Right lobe of liver (tissue), 6 donors: Measurements from ENCODE around the gene RPS6KL1. TPM values are rescaled to one million over a fixed set of nuclear protein-coding genes. Genes with fewer than 3 reads are reported as not detected.
A peak's percentile ranks its signal among the peaks of the same experiment; 100 is the strongest.

ENCODE experiments used
- ATAC-seq, 4 donors: fragments of 200-7000 bp; cut with Tn5 transposase; one replicate each; pipeline ENCODE4 v1.9.1; 2020; ENCODE audit warnings: mild to moderate bottlenecking in 4 of 4, moderate library complexity in 4 of 4
- DNase-seq, 3 donors: peaks; one replicate each; pipeline ENCODE4 v3.0.0-alpha.2; 2020
- H3K27ac ChIP-seq, 3 donors: fragments of 200-600 bp; one replicate each; pipeline ENCODE4 v1.8.0; 2022
- H3K27me3 ChIP-seq, 2 donors: fragments of 200-600 bp; one replicate each; pipeline ENCODE4 v1.8.0; 2022
- H3K36me3 ChIP-seq, 4 donors: fragments of 200-600 bp; sonication (generic) in 1 of 4; one replicate each; pipeline versions ENCODE4 v1.5.1 to v1.8.0; 2017 to 2022; ENCODE audit warnings: control low read depth in 1 of 4
- H3K4me1 ChIP-seq, 4 donors: fragments of 200-600 bp; sonication (generic) in 1 of 4; one replicate each; pipeline versions ENCODE4 v1.5.1 to v1.8.0; 2017 to 2022; ENCODE audit warnings: control low read depth in 1 of 4
- H3K4me3 ChIP-seq, 3 donors: fragments of 200-600 bp; one replicate each; pipeline ENCODE4 v1.8.0; 2022
- H3K9me3 ChIP-seq, 4 donors: fragments of 200-600 bp; sonication (generic) in 1 of 4; one replicate each; pipeline versions ENCODE4 v1.5.1 to v1.8.0; 2017 to 2022; ENCODE audit warnings: control low read depth in 1 of 4
- POLR2A ChIP-seq: fragments of 450-650 bp; IDR thresholded peaks from one replicate; pipeline ENCODE4 v1.6.1; 2017; ENCODE audit warnings: antibody characterized with exemption, mild to moderate bottlenecking
- WGBS: methylation state at CpG from one replicate; pipeline ENCODE4 v1.1.6; 2018; ENCODE audit warnings: low coverage, low lambda C conversion rate; ENCODE audit not compliant: insufficient coverage; ENCODE audit errors: missing lambda C conversion rate; 5-methylcytosine and 5-hydroxymethylcytosine counted together
- intact Hi-C, 2 donors: fragments of 100-400 bp; cut with DNase I; formaldehyde crosslinking; loops; one replicate each; pipeline versions ENCODE4 v1.11.2 to v1.14.1; 2022
- total RNA-seq, 6 experiments: library from RNA; depleted of rRNA in 2 of 6; stranded (reverse); fragments of >200 nt in 2 of 6; fragmentation: NEBNext Ultra II Directional in 3 of 6; extraction: Animal tissue kit (Norgen Biotek cat#: 25700) in 3 of 6; gene quantifications; one replicate each; pipeline versions ENCODE4 v1.1.0 to v1.2.4, GENCODE V29; 2016 to 2023
- TF ChIP-seq, protein P1 (sequence below), 4 donors: fragments of 200-600 bp in 3 of 4; fragments of 450-650 bp in 1 of 4; IDR thresholded peaks; one replicate each; pipeline versions ENCODE4 v1.5.1 to v1.8.0; 2016 to 2022; ENCODE audit warnings: antibody characterized with exemption in 4 of 4, mild to moderate bottlenecking in 2 of 4
- donor health status: DM: no; HTN: yes; CAD: no.
- donor health status: DM: no; HTN: no; CAD: no.
- donor health status: DM: no; HTN: no; CAD: no.
- donor health status: DM: no; HTN: yes; CAD: no.
- donor health status: DM: no; HTN: yes; CAD: no.

RPS6KL1 gene
- total RNA-seq, 6 experiments from 2014 or later: 3.9 to 7.9 (median 4.9) TPM

DNA sequence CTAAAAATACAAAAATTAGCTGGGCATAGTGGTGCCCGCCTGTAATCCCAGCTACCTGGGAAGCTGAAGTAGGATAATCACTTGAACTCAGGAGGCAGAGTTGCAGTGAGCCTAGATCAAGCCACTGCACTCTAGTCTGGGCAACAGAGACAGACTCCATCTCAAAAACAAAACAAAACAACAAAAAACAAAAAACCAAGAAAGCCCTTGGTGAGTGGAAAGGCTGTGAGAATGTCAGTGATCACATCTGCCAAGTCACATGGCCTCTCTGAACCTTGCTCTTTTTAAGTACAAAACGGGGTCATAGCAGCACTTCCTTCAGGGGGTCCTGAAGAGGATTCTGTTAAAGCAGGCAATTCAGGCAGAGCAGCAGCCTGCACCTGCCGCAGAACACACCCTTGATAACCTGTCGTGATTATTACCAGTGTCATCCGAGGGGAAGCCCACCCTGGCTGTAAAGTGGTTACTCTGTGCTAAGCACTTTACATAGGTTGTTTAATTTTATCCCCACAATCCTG is 9.6 kb downstream of the RPS6KL1 start:
- peak in 1 of 4 donors; percentile 18 for ATAC-seq
- 34% methylated on average over 3 of the region's 5 CpGs for WGBS

DNA sequence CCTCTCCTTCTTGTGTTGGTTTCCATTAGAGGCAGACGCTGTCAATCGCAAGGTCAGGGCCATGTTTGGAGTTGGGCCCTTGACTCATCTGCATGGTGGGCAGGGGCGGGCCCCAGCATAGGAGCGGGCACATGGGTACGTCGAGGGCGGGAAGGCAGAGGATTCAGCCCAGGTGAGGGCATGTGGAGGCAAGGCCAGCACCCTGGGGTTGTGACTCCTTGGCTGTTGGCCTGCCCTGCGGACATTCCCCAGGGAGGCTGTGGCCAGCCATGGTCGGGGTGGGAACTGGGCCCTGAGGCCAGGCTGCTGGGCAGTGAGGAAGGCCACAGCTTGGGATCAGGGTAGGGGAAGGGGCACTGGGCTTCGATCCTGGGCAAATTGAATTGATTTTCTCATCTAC is 10.3 kb downstream of the RPS6KL1 start:
- no peaks in the 10 kb centered on the region for H3K27me3 ChIP-seq
- no peak overlapping the region for H3K4me3 ChIP-seq
- DNase-seq (no peak), ATAC-seq (no peak)
- H3K27ac ChIP-seq: no peak overlapping the region
- H3K36me3 ChIP-seq: no peaks in the 10 kb centered on the region
- no peaks in the 10 kb centered on the region for H3K9me3 ChIP-seq
- no peak for TF ChIP-seq POLR2A
- TF ChIP-seq, protein P1, sequence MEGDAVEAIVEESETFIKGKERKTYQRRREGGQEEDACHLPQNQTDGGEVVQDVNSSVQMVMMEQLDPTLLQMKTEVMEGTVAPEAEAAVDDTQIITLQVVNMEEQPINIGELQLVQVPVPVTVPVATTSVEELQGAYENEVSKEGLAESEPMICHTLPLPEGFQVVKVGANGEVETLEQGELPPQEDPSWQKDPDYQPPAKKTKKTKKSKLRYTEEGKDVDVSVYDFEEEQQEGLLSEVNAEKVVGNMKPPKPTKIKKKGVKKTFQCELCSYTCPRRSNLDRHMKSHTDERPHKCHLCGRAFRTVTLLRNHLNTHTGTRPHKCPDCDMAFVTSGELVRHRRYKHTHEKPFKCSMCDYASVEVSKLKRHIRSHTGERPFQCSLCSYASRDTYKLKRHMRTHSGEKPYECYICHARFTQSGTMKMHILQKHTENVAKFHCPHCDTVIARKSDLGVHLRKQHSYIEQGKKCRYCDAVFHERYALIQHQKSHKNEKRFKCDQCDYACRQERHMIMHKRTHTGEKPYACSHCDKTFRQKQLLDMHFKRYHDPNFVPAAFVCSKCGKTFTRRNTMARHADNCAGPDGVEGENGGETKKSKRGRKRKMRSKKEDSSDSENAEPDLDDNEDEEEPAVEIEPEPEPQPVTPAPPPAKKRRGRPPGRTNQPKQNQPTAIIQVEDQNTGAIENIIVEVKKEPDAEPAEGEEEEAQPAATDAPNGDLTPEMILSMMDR (IDR thresholded peaks at IDR 0.05): no peak
- peaks cover 0 to 7% (median 0%) of the 10 kb centered on the region in 4 donors for H3K4me1 ChIP-seq
- intact Hi-C loops: no loop called here
- WGBS: 80% methylated on average over 2 of the region's 10 CpGs

More for the DNA sequence above, 9.6 kb downstream of the RPS6KL1 start:
- DNase-seq: no peak
- TF ChIP-seq, protein P1 (IDR thresholded peaks at IDR 0.05): no peak
- TF ChIP-seq POLR2A: no peak
- no peaks in the 10 kb centered on the region for H3K36me3 ChIP-seq
- H3K4me1 ChIP-seq: peaks cover 0 to 7% (median 0%) of the 10 kb centered on the region in 4 donors
- no peak overlapping the region for H3K4me3 ChIP-seq
- intact Hi-C loops: no loop called here
- no peaks in the 10 kb centered on the region for H3K27me3 ChIP-seq
- no peak overlapping the region for H3K27ac ChIP-seq
- H3K9me3 ChIP-seq: no peaks in the 10 kb centered on the region

GRCh38 chr14:74912111-74912510 is 10.9 kb downstream of the RPS6KL1 start:
- 60% methylated on average over 1 of the region's 6 CpGs for WGBS

GRCh38 chr14:74911704-74912103 is 11.4 kb downstream of the RPS6KL1 start:
- WGBS: no CpG with 5 or more reads among the region's 5 CpGs
- intact Hi-C loops: no loop called here
- Histone ChIP-seq H3K9me3 (no peaks in the 10 kb centered on the region), H3K27me3 (no peaks in the 10 kb centered on the region), H3K27ac (no peak overlapping the region), H3K4me1 (peaks cover 0 to 7% (median 0%) of the 10 kb centered on the region in 4 donors), H3K4me3 (no peak overlapping the region), H3K36me3 (no peaks in the 10 kb centered on the region)
- no peak for DNase-seq
- TF ChIP-seq, protein P1 (IDR thresholded peaks at IDR 0.05): no peak
- no peak for TF ChIP-seq POLR2A
- no peak for ATAC-seq

More at GRCh38 chr14:74912111-74912510, 10.9 kb downstream of the RPS6KL1 start:
- TF ChIP-seq, protein P1 (IDR thresholded peaks at IDR 0.05): no peak
- TF ChIP-seq POLR2A: no peak
- Histone ChIP-seq H3K4me3 (no peak overlapping the region), H3K27ac (no peak overlapping the region), H3K9me3 (no peaks in the 10 kb centered on the region), H3K36me3 (no peaks in the 10 kb centered on the region), H3K27me3 (no peaks in the 10 kb centered on the region), H3K4me1 (peaks cover 0 to 7% (median 0%) of the 10 kb centered on the region in 4 donors)
- intact Hi-C loops: no loop called here
- no peak for DNase-seq
- ATAC-seq: no peak
